Nucleus accumbens (tissue), 56 donors: ENCODE measurements around the gene CXorf38.

ENCODE experiments used
- DNase-seq, 56 donors: peaks; one replicate each; lab custom pipeline; 2025; lab: John Stamatoyannopoulos, UW

CXorf38 gene

GRCh38 chrX:40647307-40648197, at the start of gene CXorf38:
TSS of gene CXorf38 (minus strand) at chrX:40647561. CDS start at chrX:40647520, 41 bp downstream.
- DNase-seq = peak in 55 of 56 donors; percentile 27 to 92 (median 81)

GRCh38 chrX:40694802-40695201, 47.4 kb upstream of the CXorf38 start:
- no peak for DNase-seq

GRCh38 chrX:40688929-40689328, 41.6 kb upstream of the CXorf38 start:
- DNase-seq = no peak

GRCh38 chrX:40687169-40687568, 39.8 kb upstream of the CXorf38 start:
- DNase-seq = no peak

GRCh38 chrX:40685362-40685918, 38.1 kb upstream of the CXorf38 start:
- DNase-seq = no peak

- no peak for DNase-seq
Observed at GRCh38 chrX:40684092-40684491, 36.7 kb upstream of the CXorf38 start.

- no peak for DNase-seq
Observed at GRCh38 chrX:40683245-40683644, 35.9 kb upstream of the CXorf38 start.

GRCh38 chrX:40671126-40671525, 23.8 kb upstream of the CXorf38 start:
- DNase-seq = no peak

- peak in 11 of 56 donors; percentile 2 to 23 (median 6) for DNase-seq
Observed at GRCh38 chrX:40663880-40664630, 16.7 kb upstream of the CXorf38 start.

GRCh38 chrX:40663078-40663740, 15.8 kb upstream of the CXorf38 start:
- DNase-seq = no peak

- no peak for DNase-seq
Observed at GRCh38 chrX:40661489-40661888, 14.1 kb upstream of the CXorf38 start.

- no peak for DNase-seq
Observed at GRCh38 chrX:40660381-40660780, 13.0 kb upstream of the CXorf38 start.

- DNase-seq = peak in 1 of 56 donors; percentile 7
Observed at GRCh38 chrX:40653535-40653934, 6.2 kb upstream of the CXorf38 start.

- DNase-seq = no peak
Observed at GRCh38 chrX:40652664-40653063, 5.3 kb upstream of the CXorf38 start.

- peak in 44 of 56 donors; percentile 0 to 75 (median 23) for DNase-seq
Observed at GRCh38 chrX:40651620-40652223, 4.4 kb upstream of the CXorf38 start.

- peak in 22 of 56 donors; percentile 0 to 54 (median 12) for DNase-seq
Observed at GRCh38 chrX:40646489-40647306, 663 bp downstream of the CXorf38 start.

GRCh38 chrX:40644821-40645358, 2.5 kb downstream of the CXorf38 start:
- DNase-seq = peak in 33 of 56 donors; percentile 0 to 45 (median 19)

GRCh38 chrX:40644176-40644575, 3.2 kb downstream of the CXorf38 start:
- no peak for DNase-seq

GRCh38 chrX:40637687-40638086, 9.7 kb downstream of the CXorf38 start:
- DNase-seq = no peak
